Osteoblast (primary cell): ENCODE data around the gene SMAD4. TPM values are rescaled to one million over a fixed set of nuclear protein-coding genes. Genes with fewer than 3 reads are reported as not detected.

Experiments used
- DNase-seq: peaks from one replicate; pipeline ENCODE4 v3.0.0; 2011; ENCODE audit warnings: low spot score, mixed read lengths; ENCODE audit not compliant: insufficient read length; ENCODE audit errors: missing footprints
- H2AFZ ChIP-seq: 2 replicates; pipeline ENCODE4 v1.6.0; 2011; ENCODE audit warnings: mild to moderate bottlenecking, low read length
- H3K27ac ChIP-seq: 2 replicates; pipeline ENCODE4 v1.5.1; 2011; ENCODE audit warnings: mild to moderate bottlenecking, low read depth, low read length, moderate library complexity
- H3K27me3 ChIP-seq: 2 replicates; pipeline ENCODE4 v1.6.0; 2012; ENCODE audit warnings: mild to moderate bottlenecking, control low read depth, inconsistent platforms, low read length, moderate library complexity; ENCODE audit not compliant: insufficient read depth
- H3K36me3 ChIP-seq: 2 replicates; pipeline ENCODE4 v1.5.1; 2011; ENCODE audit warnings: mild to moderate bottlenecking, low read length, control low read depth, moderate library complexity; ENCODE audit not compliant: insufficient read depth
- H3K4me1 ChIP-seq: 2 replicates; pipeline ENCODE4 v1.5.1; 2011; ENCODE audit warnings: mild to moderate bottlenecking, low read length, control low read depth, moderate library complexity; ENCODE audit not compliant: insufficient read depth
- H3K4me2 ChIP-seq: 2 replicates; pipeline ENCODE4 v1.6.0; 2011; ENCODE audit warnings: mild to moderate bottlenecking, low read length; ENCODE audit not compliant: insufficient read depth
- H3K4me3 ChIP-seq: fragments of 200-600 bp; sonication (generic); 3 replicates; pipeline ENCODE4 v1.5.1; 2012; ENCODE audit warnings: mild to moderate bottlenecking, low read length, inconsistent platforms; ENCODE audit not compliant: insufficient read depth
- H3K79me2 ChIP-seq: 2 replicates; pipeline ENCODE4 v1.6.0; 2012; ENCODE audit warnings: mild to moderate bottlenecking, low read length, control low read depth, inconsistent platforms; ENCODE audit not compliant: insufficient read depth
- H3K9me3 ChIP-seq: 2 replicates; pipeline ENCODE4 v1.5.1; 2011; ENCODE audit warnings: low read depth, low read length, control low read depth
- H4K20me1 ChIP-seq: 2 replicates; pipeline ENCODE4 v1.6.0; 2012; ENCODE audit warnings: mild to moderate bottlenecking, low read length, control low read depth; ENCODE audit not compliant: insufficient read depth
- CTCF ChIP-seq: IDR thresholded peaks from 2 replicates; pipeline ENCODE4 v1.5.1; 2011; ENCODE audit warnings: mild to moderate bottlenecking, low read depth, low read length, moderate library complexity; ENCODE audit errors: extremely low read depth
- total RNA-seq: library from RNA; depleted of rRNA; stranded (reverse); fragments of >200 nt; gene quantifications from 2 replicates; pipeline ENCODE4 v1.2.3, GENCODE V29; 2012

The SMAD4 gene
- total RNA-seq, 1 donor, result 121 TPM

GRCh38 chr18:51068105-51068504, 38.1 kb downstream of the SMAD4 start:
- Histone ChIP-seq H3K4me2 (peak overlapping the region; percentile 21), H3K27me3 (no peaks in the 10 kb centered on the region), H3K79me2 (peaks cover 47% of the 10 kb centered on the region), H3K27ac (peak overlapping the region; percentile 73), H2AFZ (no peak overlapping the region), H4K20me1 (peaks cover 2% of the 10 kb centered on the region), H3K4me3 (no peak overlapping the region), H3K9me3 (no peaks in the 10 kb centered on the region), H3K36me3 (peaks cover 24% of the 10 kb centered on the region), H3K4me1 (peaks cover 36% of the 10 kb centered on the region)
- no peak for DNase-seq
- TF ChIP-seq CTCF, result no peak

GRCh38 chr18:51069885-51070284, 39.9 kb downstream of the SMAD4 start:
- Histone ChIP-seq H3K4me3 (no peak overlapping the region), H3K9me3 (no peaks in the 10 kb centered on the region), H3K4me1 (peaks cover 36% of the 10 kb centered on the region), H3K36me3 (peaks cover 17% of the 10 kb centered on the region), H4K20me1 (peaks cover 2% of the 10 kb centered on the region), H3K79me2 (peaks cover 53% of the 10 kb centered on the region), H2AFZ (no peak overlapping the region), H3K4me2 (peak overlapping the region; percentile 22), H3K27ac (peak overlapping the region; percentile 60), H3K27me3 (no peaks in the 10 kb centered on the region)
- no peak for DNase-seq
- TF ChIP-seq CTCF, result no peak

- peaks cover 55% of the 10 kb centered on the region for H3K79me2 ChIP-seq
- no peak for TF ChIP-seq CTCF
- H3K27me3 ChIP-seq, result no peaks in the 10 kb centered on the region
- H3K4me2 ChIP-seq, result peak overlapping the region; percentile 22
- H3K27ac ChIP-seq, result peak overlapping the region; percentile 60
- peaks cover 11% of the 10 kb centered on the region for H3K36me3 ChIP-seq
- no peak overlapping the region for H3K4me3 ChIP-seq
- no peak overlapping the region for H2AFZ ChIP-seq
- peaks cover 2% of the 10 kb centered on the region for H4K20me1 ChIP-seq
- DNase-seq, result peak; percentile 80
- H3K4me1 ChIP-seq, result peaks cover 36% of the 10 kb centered on the region
- no peaks in the 10 kb centered on the region for H3K9me3 ChIP-seq
These were observed 40.5 kb downstream of the SMAD4 start for GRCh38 chr18:51070545-51070944.

- Histone ChIP-seq H3K27ac (no peak overlapping the region), H3K27me3 (no peaks in the 10 kb centered on the region), H2AFZ (no peak overlapping the region), H3K4me2 (no peak overlapping the region), H3K36me3 (peaks cover 10% of the 10 kb centered on the region), H3K4me3 (no peak overlapping the region), H3K9me3 (no peaks in the 10 kb centered on the region), H3K79me2 (peaks cover 62% of the 10 kb centered on the region), H3K4me1 (peaks cover 34% of the 10 kb centered on the region), H4K20me1 (peaks cover 2% of the 10 kb centered on the region)
- TF ChIP-seq CTCF, result no peak
- no peak for DNase-seq
These were observed 42.7 kb downstream of the SMAD4 start for GRCh38 chr18:51072586-51073313.
